ENCODE data around the gene TAPT1. TPM values are rescaled to one million over a fixed set of nuclear protein-coding genes. Genes with fewer than 3 reads are reported as not detected.

TAPT1 gene
- polyA plus RNA-seq, 1 of the 3 experiments (the other 2 are of a cell fraction) = 6.2 TPM

- 0 out of 2 replicates have a peak, but pooled peaks cover 2% of the 10 kb centered on the region for H3K9me2 ChIP-seq
- POLR2A ChIA-PET = no interaction called here
- H4K20me1 ChIP-seq (ENCODE audit: insufficient read depth) = no peaks in the 10 kb centered on the region
- TF ChIP-seq CTCF (IDR thresholded peaks at IDR 0.05) = no peak
- no peak for TF ChIP-seq MXI1 (IDR thresholded peaks at IDR 0.05; ENCODE audit: low read depth, low read length)
- TF ChIP-seq ZBTB33 (IDR thresholded peaks at IDR 0.05; ENCODE audit: borderline replicate concordance, low read depth) = no peak
- no peak for TF ChIP-seq TAF1 (IDR thresholded peaks at IDR 0.05; ENCODE audit: borderline replicate concordance, low read depth, low read length)
- no peak for TF ChIP-seq SMC3 (IDR thresholded peaks at IDR 0.05; ENCODE audit: low read depth, low read length)
- no peak for TF ChIP-seq FOXM1 (IDR thresholded peaks at IDR 0.05; ENCODE audit: low read depth)
- TF ChIP-seq RCOR1 (IDR thresholded peaks at IDR 0.05; ENCODE audit: low read length) = no peak
- no peak for TF ChIP-seq MAX (IDR thresholded peaks at IDR 0.05; ENCODE audit: low read depth)
- H3K4me2 ChIP-seq = no peak overlapping the region
- no peak for DNase-seq
- H3K9me3 ChIP-seq = no peaks in the 10 kb centered on the region
- H3F3A ChIP-seq (replicated peaks; ENCODE audit: insufficient read depth) = no peaks in the 10 kb centered on the region
- H3K4me1 ChIP-seq (ENCODE audit: control insufficient read depth in 1 of 2, insufficient read depth in 2 of 2, low read depth in 1 of 2, low read length in 1 of 2) = peaks cover 0 to 9% of the 10 kb centered on the region in 2 experiments; a peak in 2 of 4 replicates
- no peaks in the 10 kb centered on the region for H3K27me3 ChIP-seq (ENCODE audit: insufficient read depth)
- no peaks in the 10 kb centered on the region for H3K79me2 ChIP-seq (ENCODE audit: insufficient read depth)
- no peak overlapping the region for H3K27ac ChIP-seq (ENCODE audit: low read depth in 2 of 2, low read length in 1 of 2)
- peaks cover 44 to 45% of the 10 kb centered on the region in 2 experiments for H3K36me3 ChIP-seq (replicated peaks in 1 of 2; ENCODE audit: control insufficient read depth in 1 of 2, insufficient read depth in 2 of 2, low read length in 1 of 2)
- 94% methylated on average over 1 of the region's 1 CpG for WGBS (ENCODE audit: low lambda C conversion rate)
- CTCF ChIA-PET = interaction anchor here (1.4 kb wide), 1 partner anchor 21 kb away, joined by 3 read pairs; no protein-coding TSS in a partner anchor
- no peak overlapping the region for H2AFZ ChIP-seq (ENCODE audit: low read depth)
- no peak overlapping the region for H3K9ac ChIP-seq
- H3K4me3 ChIP-seq (ENCODE audit: low read depth in 2 of 2, low read length in 1 of 2) = no peak overlapping the region
Observed at GRCh38 chr4:16186986-16187385, 39.3 kb downstream of the TAPT1 start.

GRCh38 chr4:16183604-16184003, 42.7 kb downstream of the TAPT1 start:
- H3F3A ChIP-seq (replicated peaks; ENCODE audit: insufficient read depth) = no peaks in the 10 kb centered on the region
- H3K27ac ChIP-seq (ENCODE audit: low read depth in 2 of 2, low read length in 1 of 2) = no peak overlapping the region
- H3K27me3 ChIP-seq (ENCODE audit: insufficient read depth) = no peaks in the 10 kb centered on the region
- no peak for DNase-seq
- no peaks in the 10 kb centered on the region for H3K9me3 ChIP-seq
- peaks cover 0 to 9% of the 10 kb centered on the region in 2 experiments; a peak in 1 of 4 replicates for H3K4me1 ChIP-seq (ENCODE audit: control insufficient read depth in 1 of 2, insufficient read depth in 2 of 2, low read depth in 1 of 2, low read length in 1 of 2)
- H3K4me3 ChIP-seq (ENCODE audit: low read depth in 2 of 2, low read length in 1 of 2) = no peak overlapping the region
- POLR2A ChIA-PET = no interaction called here
- no peak overlapping the region for H3K4me2 ChIP-seq
- CTCF ChIA-PET = interaction anchor here (1.7 to 1.8 kb wide), 2 partner anchors 16 to 22 kb away, joined by 5 to 9 read pairs; no protein-coding TSS in a partner anchor
- H3K9me2 ChIP-seq = peaks cover 2% of the 10 kb centered on the region; the same call in 1 of the 2 replicates
- TF ChIP-seq MEF2A (IDR thresholded peaks at IDR 0.05; ENCODE audit: borderline replicate concordance, low read depth) = no peak
- no peak for TF ChIP-seq NRF1 (IDR thresholded peaks at IDR 0.05; ENCODE audit: low read depth, low read length)
- WGBS (ENCODE audit: low lambda C conversion rate) = 91% methylated on average over 2 of the region's 2 CpGs
- peaks cover 30 to 39% of the 10 kb centered on the region in 2 experiments for H3K36me3 ChIP-seq (replicated peaks in 1 of 2; ENCODE audit: control insufficient read depth in 1 of 2, insufficient read depth in 2 of 2, low read length in 1 of 2)
- no peaks in the 10 kb centered on the region for H4K20me1 ChIP-seq (ENCODE audit: insufficient read depth)
- H2AFZ ChIP-seq (ENCODE audit: low read depth) = no peak overlapping the region
- H3K9ac ChIP-seq = no peak overlapping the region
- H3K79me2 ChIP-seq (ENCODE audit: insufficient read depth) = no peaks in the 10 kb centered on the region
